Activated CD4-positive, alpha-beta T cell treated with anti-CD3 and anti-CD28 coated beads, Interleukin-2, amount 10 ng/mL, durations not matched to agents 7 days and 5 days (primary cell): ENCODE data around the gene IL1RL1. TPM values are rescaled to one million over a fixed set of nuclear protein-coding genes. Genes with fewer than 3 reads are reported as not detected.

Source experiments
- CTCF ChIA-PET: fragments of 350-600 bp; sonication (Branson Sonifier 250); formaldehyde crosslinking; loops from one replicate; lab custom pipeline; 2021; ENCODE audit warnings: antibody characterized with exemption; lab: Charles Lee
- POLR2A ChIA-PET: fragments of 350-600 bp; sonication (Branson Sonifier 250); formaldehyde crosslinking; loops from one replicate; lab custom pipeline; 2021; ENCODE audit warnings: antibody characterized with exemption; lab: Charles Lee
- DNase-seq: peaks from one replicate; pipeline ENCODE4 v3.0.0-alpha.2; 2020
- H3K27ac Mint-ChIP-seq: one replicate; pipeline ENCODE4 v1.8.0; 2021; ENCODE audit warnings: mild to moderate bottlenecking, moderate library complexity, mixed read lengths
- H3K27me3 Mint-ChIP-seq: one replicate; pipeline ENCODE4 v1.8.0; 2021; ENCODE audit warnings: mixed read lengths
- H3K36me3 Mint-ChIP-seq: one replicate; pipeline ENCODE4 v1.8.0; 2021; ENCODE audit warnings: low read depth, mixed read lengths
- H3K4me1 Mint-ChIP-seq: one replicate; pipeline ENCODE4 v1.8.0; 2021; ENCODE audit warnings: mixed read lengths
- H3K4me3 Mint-ChIP-seq: one replicate; pipeline ENCODE4 v1.8.0; 2021; ENCODE audit warnings: mild to moderate bottlenecking, moderate library complexity, mixed read lengths
- H3K9me3 Mint-ChIP-seq: one replicate; pipeline ENCODE4 v1.8.0; 2021; ENCODE audit warnings: mixed read lengths
- total RNA-seq, 2 experiments: library from RNA; stranded (reverse); gene quantifications; one replicate each; pipeline ENCODE4 v1.2.3, GENCODE V29; 2021

IL1RL1 gene
- total RNA-seq, result under 1 TPM in 1 of 2 experiments, not detected in 1; 0.12 TPM

DNA sequence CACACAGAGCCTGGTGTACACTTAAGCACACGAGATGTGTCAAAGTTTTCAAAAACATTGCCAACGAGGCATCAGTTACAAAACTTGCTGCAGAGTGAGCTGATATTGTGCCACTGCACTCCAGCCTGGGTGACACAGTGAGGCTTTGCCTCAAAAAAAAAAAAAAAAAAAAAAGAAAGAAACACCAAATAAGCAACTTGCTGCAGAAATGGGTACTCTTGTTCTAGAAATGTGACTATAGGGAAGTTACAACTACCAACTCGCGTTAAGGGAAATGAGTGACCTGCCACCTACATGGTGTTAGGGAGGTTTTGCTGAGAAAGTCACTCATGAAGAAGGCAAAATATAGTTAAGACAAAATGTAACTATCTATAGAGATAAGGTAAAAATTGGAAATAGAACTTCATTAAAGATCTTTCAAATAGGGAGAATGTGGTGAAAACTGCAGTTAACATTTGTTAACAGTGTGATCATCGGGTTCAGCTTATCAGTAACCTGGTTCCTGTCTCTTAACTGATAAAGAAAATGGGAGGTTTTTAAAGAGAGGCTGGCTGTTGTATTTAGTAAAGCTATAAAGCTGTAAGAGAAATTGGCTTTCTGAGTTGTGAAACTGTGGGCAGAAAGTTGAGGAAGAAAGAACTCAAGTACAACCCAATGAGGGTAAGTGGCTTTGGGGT, at the start of gene IL1RL1:
IL1RL1 (plus strand) TSS at position 600 of the 677 bp plus-strand sequence. CDS start 26,702 bp downstream, outside the sequence.
- Mint-ChIP-seq H3K9me3 (no peaks in the 10 kb centered on the region), H3K27ac (no peak within 1 kb of the TSS), H3K27me3 (peaks cover 1% of the 10 kb centered on the region), H3K4me1 (peaks cover 12% of the 10 kb centered on the region), H3K36me3 (no peaks in the 10 kb centered on the region), H3K4me3 (no peak within 1 kb of the TSS)
- ChIA-PET CTCF (interaction anchor here (1.0 to 1.4 kb wide), 2 partner anchors 8 to 45 kb away, joined by 3 read pairs; no protein-coding TSS in a partner anchor), POLR2A (no interaction called here)
- DNase-seq, result no peak

DNA sequence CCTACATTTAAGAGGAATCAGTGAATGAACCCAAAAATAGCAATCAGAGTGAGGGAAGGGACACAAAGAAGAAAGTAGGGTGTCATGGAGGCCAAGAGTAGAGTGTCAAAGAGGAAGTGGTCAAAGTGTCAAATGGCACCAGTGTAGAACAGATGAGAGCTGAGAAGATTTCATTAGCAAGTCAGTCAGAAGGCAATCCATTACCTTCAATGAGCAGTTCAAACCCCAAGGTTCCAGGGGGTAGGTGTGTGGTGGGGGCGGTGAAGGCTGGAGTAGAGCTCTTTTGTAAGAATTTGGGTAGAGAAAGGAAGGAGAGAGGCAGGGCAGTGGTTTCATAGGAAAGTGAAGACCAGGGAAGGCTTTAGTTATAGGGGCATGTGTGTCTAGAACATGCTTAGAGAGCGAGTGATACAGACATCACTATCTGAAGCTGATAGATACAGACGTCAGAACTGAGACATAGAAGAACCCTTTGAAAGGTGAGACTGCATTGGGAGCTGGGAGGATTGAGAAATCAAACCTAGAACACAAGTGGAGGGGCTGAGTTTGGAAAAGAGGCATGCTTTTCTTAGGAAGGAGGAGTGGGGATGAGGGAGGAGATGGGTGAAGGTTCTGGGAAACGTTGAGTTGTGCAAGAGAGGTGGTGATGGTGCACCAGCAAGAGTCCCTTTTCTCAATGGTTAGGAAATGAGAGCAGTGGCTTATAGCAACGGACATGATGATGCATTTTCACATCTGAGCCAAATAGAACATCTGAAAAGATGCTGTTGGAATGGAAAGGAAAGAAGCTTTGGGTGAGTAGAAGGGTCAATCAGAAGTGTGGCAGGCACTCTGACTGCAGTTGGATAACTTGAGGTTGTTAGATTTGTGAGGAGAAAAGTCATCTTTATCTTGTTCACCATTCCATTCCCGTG, 48.9 kb upstream of the IL1RL1 start:
- ChIA-PET POLR2A (no interaction called here), CTCF (interaction anchor here (1.0 to 1.8 kb wide), 4 partner anchors 10 to 12 kb away, joined by 3 to 5 read pairs (median 4); no protein-coding TSS in a partner anchor)
- Mint-ChIP-seq H3K36me3 (peaks cover 23% of the 10 kb centered on the region), H3K4me1 (peaks cover 26% of the 10 kb centered on the region), H3K9me3 (peaks cover 24% of the 10 kb centered on the region), H3K27me3 (no peaks in the 10 kb centered on the region), H3K4me3 (no peak overlapping the region), H3K27ac (no peak overlapping the region)
- DNase-seq, result no peak

DNA sequence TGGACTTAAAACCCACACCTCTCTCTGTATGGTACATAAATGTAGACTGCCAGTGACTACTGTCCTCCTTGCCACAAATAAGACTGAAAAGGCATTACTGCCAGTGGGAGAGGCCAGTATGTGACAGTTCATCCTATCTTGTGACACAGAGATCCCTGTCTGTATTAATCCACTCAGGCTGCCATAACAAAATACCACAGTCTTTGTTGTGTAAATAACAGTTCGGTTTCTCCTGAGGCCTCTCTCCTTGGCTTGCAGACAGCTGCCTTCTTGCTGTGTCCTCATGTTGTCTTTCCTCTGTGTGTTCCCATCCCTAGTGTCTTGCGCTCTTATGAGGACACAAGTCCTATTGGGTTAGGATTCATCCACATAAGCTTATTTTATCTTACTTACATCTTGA, 46.4 kb upstream of the IL1RL1 start:
- DNase-seq, result no peak
- Mint-ChIP-seq H3K36me3 (peaks cover 6% of the 10 kb centered on the region), H3K4me3 (no peak overlapping the region), H3K4me1 (peaks cover 6% of the 10 kb centered on the region), H3K9me3 (peaks cover 9% of the 10 kb centered on the region), H3K27ac (no peak overlapping the region), H3K27me3 (no peaks in the 10 kb centered on the region)
- POLR2A ChIA-PET, result no interaction called here
- CTCF ChIA-PET, result interaction anchor here (1.4 to 1.5 kb wide), 3 partner anchors 12 to 197 kb away, joined by 3 to 4 read pairs (median 3); no protein-coding TSS in a partner anchor

DNA sequence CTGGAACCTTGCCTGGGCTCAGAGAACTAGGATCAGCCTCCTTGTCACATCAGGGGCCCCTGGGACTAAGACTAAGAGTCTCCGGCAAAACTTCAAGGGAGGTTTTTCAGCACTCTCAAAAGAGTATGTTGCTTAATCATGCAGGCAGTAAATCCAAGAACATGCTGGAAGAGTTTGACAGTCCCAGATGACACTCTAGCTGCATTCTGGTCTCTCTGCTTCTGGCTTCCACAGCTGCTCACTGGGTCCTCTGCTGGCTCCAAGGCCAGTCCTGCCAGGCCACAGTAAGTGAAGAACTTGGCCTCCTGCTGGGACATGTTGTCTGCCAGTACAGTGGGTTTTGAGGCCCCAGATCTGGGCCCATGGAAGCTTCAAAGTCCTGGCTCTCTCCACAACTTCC, 45.2 kb upstream of the IL1RL1 start:
- Mint-ChIP-seq H3K9me3 (peaks cover 8% of the 10 kb centered on the region), H3K4me1 (peaks cover 14% of the 10 kb centered on the region), H3K27ac (no peak overlapping the region), H3K27me3 (peaks cover 2% of the 10 kb centered on the region), H3K36me3 (peaks cover 6% of the 10 kb centered on the region), H3K4me3 (no peak overlapping the region)
- CTCF ChIA-PET, result interaction anchor here (0.7 to 3.1 kb wide), 7 partner anchors 15 to 90 kb away, joined by 3 to 10 read pairs (median 4); partner anchors contain the start of gene IL18R1
- POLR2A ChIA-PET, result no interaction called here
- DNase-seq, result no peak

DNA sequence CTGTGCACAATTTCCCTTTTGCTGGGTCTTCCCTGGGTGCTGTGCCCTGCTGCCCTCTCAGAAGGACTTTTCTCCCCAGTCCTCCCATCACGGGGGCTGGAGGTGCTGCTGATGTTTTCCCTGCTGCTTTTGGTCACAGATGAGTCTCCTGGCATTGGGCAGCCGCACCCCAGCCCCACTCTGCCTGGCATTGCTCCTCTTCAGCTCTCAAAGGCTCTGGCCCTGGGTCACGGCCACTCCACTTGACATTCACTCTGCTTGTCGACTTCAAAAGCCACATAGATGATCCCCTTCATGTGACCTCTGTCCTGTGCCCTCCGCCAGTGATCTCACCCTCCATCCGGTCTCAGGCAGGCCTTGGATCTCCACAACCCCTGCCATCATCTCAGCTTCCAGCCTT, 43.6 kb upstream of the IL1RL1 start:
- CTCF ChIA-PET, result interaction anchor here (1.0 to 3.1 kb wide), 4 partner anchors 10 to 32 kb away, joined by 4 to 10 read pairs (median 4); no protein-coding TSS in a partner anchor
- peaks cover 7% of the 10 kb centered on the region for H3K9me3 Mint-ChIP-seq

DNA sequence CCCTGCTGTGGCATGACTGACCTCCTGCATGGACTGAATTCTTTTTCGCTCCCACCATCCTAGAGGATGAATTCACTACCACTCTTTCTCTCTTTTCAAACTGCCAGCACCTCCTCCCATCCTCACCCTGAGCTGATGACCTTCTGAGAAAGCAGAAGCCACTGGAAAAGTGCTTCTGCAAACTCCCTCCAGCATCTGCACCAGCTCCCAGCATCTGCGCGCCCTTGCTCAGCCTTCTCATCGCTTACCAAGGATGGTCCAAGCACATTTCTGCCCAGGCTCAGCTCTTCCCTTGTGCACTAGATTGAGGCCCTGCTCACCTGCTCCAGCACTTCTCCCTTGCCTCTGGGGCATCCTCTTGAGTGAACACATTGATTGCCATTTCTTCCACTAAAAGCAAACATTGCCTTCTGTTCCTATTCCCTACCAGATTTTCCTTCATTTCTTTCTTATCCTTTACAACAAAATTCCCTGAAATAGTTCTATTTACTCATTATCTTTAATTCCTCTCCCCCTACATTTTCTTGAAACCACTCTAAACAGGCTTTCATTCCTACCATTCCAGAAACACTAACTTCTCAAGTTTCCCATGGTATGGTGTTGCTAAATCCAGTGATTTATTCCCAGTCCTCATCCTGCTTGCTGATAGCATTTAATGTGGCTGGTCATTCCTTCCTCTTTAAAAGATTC, 42.7 kb upstream of the IL1RL1 start:
- no peak for DNase-seq
- peaks cover 8% of the 10 kb centered on the region for H3K9me3 Mint-ChIP-seq
- H3K4me1 Mint-ChIP-seq, result peaks cover 28% of the 10 kb centered on the region
- H3K36me3 Mint-ChIP-seq, result peaks cover 5% of the 10 kb centered on the region
- no peak overlapping the region for H3K4me3 Mint-ChIP-seq
- H3K27ac Mint-ChIP-seq, result no peak overlapping the region
- ChIA-PET POLR2A (interaction anchor here (0.6 kb wide), 1 partner anchor 324 kb away, joined by 3 read pairs; no protein-coding TSS in a partner anchor), CTCF (interaction anchor here (0.8 to 3.1 kb wide), 2 partner anchors 9 to 17 kb away, joined by 3 to 10 read pairs; no protein-coding TSS in a partner anchor)
- peaks cover 2% of the 10 kb centered on the region for H3K27me3 Mint-ChIP-seq

More for the DNA sequence above, 43.6 kb upstream of the IL1RL1 start:
- no peak overlapping the region for H3K27ac Mint-ChIP-seq
- no peak overlapping the region for H3K4me3 Mint-ChIP-seq
- no peak for DNase-seq
- peaks cover 26% of the 10 kb centered on the region for H3K4me1 Mint-ChIP-seq
- H3K36me3 Mint-ChIP-seq, result peaks cover 6% of the 10 kb centered on the region
- POLR2A ChIA-PET, result no interaction called here
- peaks cover 2% of the 10 kb centered on the region for H3K27me3 Mint-ChIP-seq

DNA sequence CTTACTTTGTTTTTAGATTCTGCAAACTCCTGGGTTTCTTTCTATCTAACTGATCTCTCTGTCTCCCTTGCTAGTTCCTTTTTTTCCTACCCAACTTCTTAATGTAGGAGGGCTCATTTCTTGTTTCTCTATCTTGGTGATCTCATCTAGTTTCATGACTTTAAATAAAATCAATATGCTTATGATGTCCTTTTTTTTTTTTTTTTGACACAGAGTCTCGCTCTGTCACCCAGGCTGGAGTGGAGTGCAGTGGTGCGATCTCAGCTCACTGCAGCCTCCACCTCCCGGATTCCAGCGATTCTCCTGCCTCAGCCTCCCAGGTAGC, 42.2 kb upstream of the IL1RL1 start:
- POLR2A ChIA-PET, result no interaction called here
- Mint-ChIP-seq H3K27me3 (peaks cover 2% of the 10 kb centered on the region), H3K36me3 (peaks cover 6% of the 10 kb centered on the region), H3K27ac (no peak overlapping the region), H3K4me1 (peaks cover 31% of the 10 kb centered on the region), H3K9me3 (peaks cover 14% of the 10 kb centered on the region), H3K4me3 (no peak overlapping the region)
- CTCF ChIA-PET, result interaction anchor here (0.8 to 3.1 kb wide), 3 partner anchors 9 to 18 kb away, joined by 3 to 10 read pairs (median 3); no protein-coding TSS in a partner anchor
- DNase-seq, result no peak

DNA sequence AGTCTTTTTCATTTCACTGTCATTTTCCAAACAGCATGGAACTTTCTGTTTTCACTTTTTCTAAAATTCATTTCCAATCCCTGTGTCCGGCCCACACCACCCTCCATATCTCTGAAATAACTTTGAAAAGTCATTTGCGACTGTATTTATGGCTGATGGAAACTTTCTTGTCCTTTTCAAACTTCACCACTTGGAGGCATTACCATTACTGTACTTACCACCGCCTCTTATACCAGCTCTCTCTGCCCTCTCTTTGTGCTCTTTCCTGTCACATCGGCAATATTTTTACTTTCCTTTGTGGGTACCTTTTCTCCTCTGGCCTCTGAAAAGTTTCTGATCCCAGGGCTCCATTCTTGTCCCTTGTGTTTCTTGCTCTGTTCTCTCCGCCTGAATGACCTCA, 39.5 kb upstream of the IL1RL1 start:
- Mint-ChIP-seq H3K4me1 (peaks cover 48% of the 10 kb centered on the region), H3K9me3 (peaks cover 27% of the 10 kb centered on the region), H3K27me3 (peaks cover 2% of the 10 kb centered on the region), H3K27ac (peak overlapping the region; percentile 68), H3K36me3 (peaks cover 31% of the 10 kb centered on the region), H3K4me3 (peak overlapping the region; percentile 39)
- ChIA-PET POLR2A (no interaction called here), CTCF (interaction anchor here (1.2 to 1.4 kb wide), 4 partner anchors 8 to 31 kb away, joined by 3 to 4 read pairs (median 3); no protein-coding TSS in a partner anchor)
- no peak for DNase-seq

DNA sequence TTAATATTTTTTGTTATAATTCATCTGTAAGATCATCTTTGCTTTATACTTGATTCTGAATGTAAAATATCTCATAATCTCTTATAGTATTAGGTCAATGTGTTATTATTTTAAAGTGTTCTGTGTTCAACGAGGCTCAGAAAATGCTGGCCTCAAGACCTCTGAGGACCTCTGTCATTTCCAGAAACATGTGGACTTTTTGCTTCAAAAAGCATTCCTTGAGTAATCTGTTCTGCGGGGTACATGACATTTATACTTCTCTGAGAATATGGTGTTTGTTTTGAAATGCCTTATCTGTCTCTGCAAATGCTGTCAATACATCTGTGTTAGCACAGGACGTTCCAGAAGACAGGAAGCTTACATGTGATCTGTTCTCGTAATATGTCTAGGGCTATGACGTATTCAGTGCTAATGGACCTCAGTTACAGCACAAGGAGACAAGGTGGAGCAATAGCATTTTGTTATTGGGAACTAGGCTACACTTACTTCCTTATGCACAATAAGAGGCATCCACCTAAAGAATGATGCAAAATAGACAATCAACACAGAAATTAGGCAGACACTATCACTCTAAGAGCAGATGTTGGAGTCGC, 37.6 kb upstream of the IL1RL1 start:
- peaks cover 2% of the 10 kb centered on the region for H3K27me3 Mint-ChIP-seq
- H3K4me3 Mint-ChIP-seq, result no peak overlapping the region
- peaks cover 66% of the 10 kb centered on the region for H3K4me1 Mint-ChIP-seq
- H3K36me3 Mint-ChIP-seq, result peaks cover 37% of the 10 kb centered on the region
- no peak for DNase-seq
- H3K27ac Mint-ChIP-seq, result no peak overlapping the region
- ChIA-PET CTCF (interaction anchor here (0.6 kb wide), 1 partner anchor 12 kb away, joined by 4 read pairs; no protein-coding TSS in a partner anchor), POLR2A (no interaction called here)
- peaks cover 30% of the 10 kb centered on the region for H3K9me3 Mint-ChIP-seq

DNA sequence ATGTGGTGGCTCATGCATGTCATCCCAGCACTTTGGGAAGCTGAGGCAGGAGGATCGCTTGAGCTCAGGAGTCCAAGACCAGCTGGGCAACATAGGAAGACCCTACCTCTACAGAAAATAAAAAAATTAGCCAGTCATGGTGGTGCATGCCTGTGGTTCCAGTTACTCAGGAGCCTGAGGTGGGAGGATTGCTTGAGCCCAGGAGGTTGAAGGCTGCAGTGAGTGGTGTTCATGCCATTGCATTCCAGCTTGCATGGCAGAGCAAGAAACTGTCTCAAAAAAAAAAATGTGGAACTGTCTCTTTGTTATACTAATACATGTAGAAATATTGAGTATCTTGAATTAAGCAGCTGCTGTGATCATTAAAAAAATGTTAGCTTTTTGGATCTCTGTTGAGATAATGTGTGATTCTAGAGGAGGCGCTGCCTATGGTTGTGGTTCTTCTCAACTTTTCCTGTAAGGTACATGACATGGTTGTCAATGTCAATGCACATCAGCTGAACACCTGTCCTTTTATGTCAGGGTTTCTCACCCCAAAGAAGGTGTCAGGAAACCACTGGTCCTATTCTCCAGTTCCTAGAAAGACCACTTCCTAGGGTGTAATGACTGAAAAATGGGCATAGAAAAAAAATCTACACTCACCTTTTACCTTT, 34.7 kb upstream of the IL1RL1 start:
- Mint-ChIP-seq H3K4me3 (peak overlapping the region; percentile 23), H3K9me3 (peaks cover 24% of the 10 kb centered on the region), H3K4me1 (peaks cover 68% of the 10 kb centered on the region), H3K27me3 (no peaks in the 10 kb centered on the region), H3K36me3 (peaks cover 36% of the 10 kb centered on the region), H3K27ac (peak overlapping the region; percentile 61)
- ChIA-PET CTCF (interaction anchor here (0.5 to 1.4 kb wide), 6 partner anchors 9 to 389 kb away, joined by 3 to 8 read pairs (median 4); no protein-coding TSS in a partner anchor), POLR2A (interaction anchor here (0.6 to 0.8 kb wide), 3 partner anchors 25 to 359 kb away, joined by 3 read pairs; no protein-coding TSS in a partner anchor)
- DNase-seq, result peak; percentile 51

DNA sequence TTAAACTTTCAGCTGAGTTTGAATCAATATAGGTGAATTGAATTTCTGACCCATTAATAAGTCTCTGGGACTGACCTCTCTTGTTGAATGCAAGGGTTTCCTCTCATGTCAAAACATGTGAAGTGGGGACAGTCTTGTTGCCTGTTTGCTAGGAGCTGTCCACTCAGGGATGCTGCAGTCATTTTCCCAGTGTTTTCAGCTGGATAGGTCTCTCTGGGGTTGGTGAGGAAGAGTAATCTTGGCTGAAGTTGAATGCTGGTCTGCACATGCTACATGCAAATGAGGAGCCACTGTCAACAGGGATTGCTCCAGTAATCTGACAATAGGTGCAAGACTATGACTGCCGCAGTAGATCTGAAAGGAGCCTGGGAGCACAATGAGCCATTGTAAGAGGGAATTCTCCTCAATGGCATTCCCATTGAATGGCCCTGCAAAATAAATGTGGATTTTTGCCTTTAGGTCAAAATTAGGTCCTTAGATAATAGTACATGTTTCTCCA, 34.1 kb upstream of the IL1RL1 start:
- peak overlapping the region; percentile 61 for H3K27ac Mint-ChIP-seq
- peaks cover 36% of the 10 kb centered on the region for H3K36me3 Mint-ChIP-seq
- H3K4me1 Mint-ChIP-seq, result peaks cover 65% of the 10 kb centered on the region
- H3K27me3 Mint-ChIP-seq, result no peaks in the 10 kb centered on the region
- peaks cover 22% of the 10 kb centered on the region for H3K9me3 Mint-ChIP-seq
- H3K4me3 Mint-ChIP-seq, result peak overlapping the region; percentile 23
- ChIA-PET CTCF (interaction anchor here (0.5 to 1.6 kb wide), 5 partner anchors 8 to 389 kb away, joined by 3 to 8 read pairs (median 4); no protein-coding TSS in a partner anchor), POLR2A (interaction anchor here (0.6 kb wide), 1 partner anchor 359 kb away, joined by 3 read pairs; no protein-coding TSS in a partner anchor)
- DNase-seq, result no peak
